ENCODE results near the gene RBFOX1. TPM values are rescaled to one million over a fixed set of nuclear protein-coding genes. Genes with fewer than 3 reads are reported as not detected.

Gene RBFOX1
- total RNA-seq, 1 donor from 2014 or later: not detected

DNA sequence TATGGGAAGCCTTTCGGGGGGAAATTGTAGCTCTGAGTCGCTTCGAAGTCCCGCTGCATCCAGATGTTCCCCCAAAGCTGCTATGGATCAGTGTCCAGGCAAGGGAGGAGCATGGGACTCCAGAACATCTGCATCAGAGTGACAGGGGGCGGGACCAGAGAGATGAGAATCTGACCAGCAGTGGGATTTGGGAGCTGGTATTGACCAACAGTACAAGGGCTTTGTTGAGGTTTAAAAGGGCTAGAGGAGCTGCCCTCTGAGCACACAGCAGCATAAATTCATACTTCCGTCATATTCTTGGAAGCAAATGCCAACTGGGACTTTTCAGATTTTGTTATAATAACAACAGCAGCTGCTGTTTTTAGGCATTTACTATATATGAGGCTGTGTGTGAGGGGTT, 10.6 kb downstream of the RBFOX1 start:
- Mint-ChIP-seq H3K4me1 (ENCODE audit: unreplicated experiment) (no peaks in the 10 kb centered on the region), H3K27ac (ENCODE audit: unreplicated experiment) (no peak overlapping the region), H3K27me3 (ENCODE audit: unreplicated experiment) (no peaks in the 10 kb centered on the region), H3K9me3 (ENCODE audit: unreplicated experiment) (peaks cover 26% of the 10 kb centered on the region), H3K36me3 (ENCODE audit: unreplicated experiment) (no peaks in the 10 kb centered on the region), H3K4me3 (ENCODE audit: unreplicated experiment) (no peak overlapping the region)
- no peak for DNase-seq (ENCODE audit: extremely low spot score, unreplicated experiment)
- TF ChIP-seq, protein P1, sequence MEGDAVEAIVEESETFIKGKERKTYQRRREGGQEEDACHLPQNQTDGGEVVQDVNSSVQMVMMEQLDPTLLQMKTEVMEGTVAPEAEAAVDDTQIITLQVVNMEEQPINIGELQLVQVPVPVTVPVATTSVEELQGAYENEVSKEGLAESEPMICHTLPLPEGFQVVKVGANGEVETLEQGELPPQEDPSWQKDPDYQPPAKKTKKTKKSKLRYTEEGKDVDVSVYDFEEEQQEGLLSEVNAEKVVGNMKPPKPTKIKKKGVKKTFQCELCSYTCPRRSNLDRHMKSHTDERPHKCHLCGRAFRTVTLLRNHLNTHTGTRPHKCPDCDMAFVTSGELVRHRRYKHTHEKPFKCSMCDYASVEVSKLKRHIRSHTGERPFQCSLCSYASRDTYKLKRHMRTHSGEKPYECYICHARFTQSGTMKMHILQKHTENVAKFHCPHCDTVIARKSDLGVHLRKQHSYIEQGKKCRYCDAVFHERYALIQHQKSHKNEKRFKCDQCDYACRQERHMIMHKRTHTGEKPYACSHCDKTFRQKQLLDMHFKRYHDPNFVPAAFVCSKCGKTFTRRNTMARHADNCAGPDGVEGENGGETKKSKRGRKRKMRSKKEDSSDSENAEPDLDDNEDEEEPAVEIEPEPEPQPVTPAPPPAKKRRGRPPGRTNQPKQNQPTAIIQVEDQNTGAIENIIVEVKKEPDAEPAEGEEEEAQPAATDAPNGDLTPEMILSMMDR (IDR thresholded peaks at IDR 0.05): no peak

DNA sequence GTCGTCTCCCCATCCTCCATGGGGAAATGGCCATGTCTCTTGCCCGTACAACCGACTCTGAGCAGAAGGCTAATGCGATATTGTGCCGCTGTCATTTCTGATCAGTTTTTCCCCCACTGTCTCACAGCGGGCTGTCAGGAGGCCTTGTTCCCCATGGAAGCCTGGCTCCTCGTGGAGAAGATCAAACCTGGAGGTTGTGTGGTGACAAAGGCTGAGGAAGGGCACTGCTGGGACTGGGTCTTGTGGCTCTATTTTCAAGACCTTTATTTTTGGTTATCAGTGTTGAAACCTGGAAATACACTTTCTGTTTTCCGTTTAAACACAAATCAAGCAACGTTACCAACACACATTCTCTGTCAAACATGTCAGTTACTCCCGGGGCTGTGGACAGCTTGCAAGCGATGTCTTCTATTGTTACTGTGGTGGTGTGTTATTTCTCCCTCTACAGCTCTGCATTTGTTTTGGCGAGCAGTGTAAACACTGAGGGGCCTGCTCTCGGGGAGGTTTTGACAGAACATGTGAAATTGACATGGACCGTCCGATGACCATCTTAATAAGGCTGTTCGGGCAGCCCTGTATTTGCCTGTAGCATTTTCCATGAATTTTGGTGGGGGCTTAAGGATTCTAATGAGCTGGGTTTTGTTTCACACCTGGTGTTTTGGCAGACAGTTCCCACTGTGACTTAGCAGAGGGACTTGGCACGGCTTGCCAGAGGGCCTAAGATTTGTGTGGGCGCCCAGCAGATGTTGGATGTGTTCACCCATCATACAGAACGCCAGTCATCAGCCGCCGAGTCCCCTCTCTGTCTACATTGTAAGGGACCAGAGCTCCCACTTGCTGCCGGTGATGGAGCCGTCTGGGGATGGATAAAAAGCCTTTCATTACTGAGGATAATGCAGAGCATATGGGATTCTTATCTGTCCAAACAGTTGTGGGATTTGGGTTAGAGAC, 12.5 kb downstream of the RBFOX1 start:
- Mint-ChIP-seq H3K27me3 (ENCODE audit: unreplicated experiment) (no peaks in the 10 kb centered on the region), H3K27ac (ENCODE audit: unreplicated experiment) (no peak overlapping the region), H3K36me3 (ENCODE audit: unreplicated experiment) (no peaks in the 10 kb centered on the region), H3K4me3 (ENCODE audit: unreplicated experiment) (no peak overlapping the region), H3K4me1 (ENCODE audit: unreplicated experiment) (no peaks in the 10 kb centered on the region), H3K9me3 (ENCODE audit: unreplicated experiment) (peaks cover 18% of the 10 kb centered on the region)
- TF ChIP-seq, protein P1 (IDR thresholded peaks at IDR 0.05): no peak
- no peak for DNase-seq (ENCODE audit: extremely low spot score, unreplicated experiment)

DNA sequence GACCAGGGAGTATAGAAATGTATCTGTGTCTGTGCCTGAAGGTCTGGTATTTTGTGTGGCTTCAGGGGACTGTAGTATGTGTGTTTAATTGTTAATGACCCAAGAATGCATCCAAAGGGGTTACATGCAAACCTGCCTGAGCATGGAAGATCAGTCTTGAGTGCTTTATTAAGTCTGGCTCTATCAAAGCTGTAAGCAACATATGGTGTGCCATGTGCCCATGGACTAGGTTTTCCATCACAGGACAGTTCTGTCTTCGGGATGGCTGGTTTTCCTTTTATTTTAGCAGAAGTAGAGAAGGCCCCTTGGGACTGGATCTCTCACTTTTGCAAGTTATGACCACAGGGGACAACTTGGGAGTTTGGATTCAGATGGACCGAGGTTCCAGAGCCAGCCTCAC, 18.2 kb downstream of the RBFOX1 start:
- no peaks in the 10 kb centered on the region for H3K27me3 Mint-ChIP-seq (ENCODE audit: unreplicated experiment)
- peaks cover 23% of the 10 kb centered on the region for H3K9me3 Mint-ChIP-seq (ENCODE audit: unreplicated experiment)
- H3K4me1 Mint-ChIP-seq (ENCODE audit: unreplicated experiment): no peaks in the 10 kb centered on the region
- no peak overlapping the region for H3K4me3 Mint-ChIP-seq (ENCODE audit: unreplicated experiment)
- TF ChIP-seq, protein P1 (IDR thresholded peaks at IDR 0.05): no peak
- no peaks in the 10 kb centered on the region for H3K36me3 Mint-ChIP-seq (ENCODE audit: unreplicated experiment)
- no peak for DNase-seq (ENCODE audit: extremely low spot score, unreplicated experiment)
- H3K27ac Mint-ChIP-seq (ENCODE audit: unreplicated experiment): no peak overlapping the region

DNA sequence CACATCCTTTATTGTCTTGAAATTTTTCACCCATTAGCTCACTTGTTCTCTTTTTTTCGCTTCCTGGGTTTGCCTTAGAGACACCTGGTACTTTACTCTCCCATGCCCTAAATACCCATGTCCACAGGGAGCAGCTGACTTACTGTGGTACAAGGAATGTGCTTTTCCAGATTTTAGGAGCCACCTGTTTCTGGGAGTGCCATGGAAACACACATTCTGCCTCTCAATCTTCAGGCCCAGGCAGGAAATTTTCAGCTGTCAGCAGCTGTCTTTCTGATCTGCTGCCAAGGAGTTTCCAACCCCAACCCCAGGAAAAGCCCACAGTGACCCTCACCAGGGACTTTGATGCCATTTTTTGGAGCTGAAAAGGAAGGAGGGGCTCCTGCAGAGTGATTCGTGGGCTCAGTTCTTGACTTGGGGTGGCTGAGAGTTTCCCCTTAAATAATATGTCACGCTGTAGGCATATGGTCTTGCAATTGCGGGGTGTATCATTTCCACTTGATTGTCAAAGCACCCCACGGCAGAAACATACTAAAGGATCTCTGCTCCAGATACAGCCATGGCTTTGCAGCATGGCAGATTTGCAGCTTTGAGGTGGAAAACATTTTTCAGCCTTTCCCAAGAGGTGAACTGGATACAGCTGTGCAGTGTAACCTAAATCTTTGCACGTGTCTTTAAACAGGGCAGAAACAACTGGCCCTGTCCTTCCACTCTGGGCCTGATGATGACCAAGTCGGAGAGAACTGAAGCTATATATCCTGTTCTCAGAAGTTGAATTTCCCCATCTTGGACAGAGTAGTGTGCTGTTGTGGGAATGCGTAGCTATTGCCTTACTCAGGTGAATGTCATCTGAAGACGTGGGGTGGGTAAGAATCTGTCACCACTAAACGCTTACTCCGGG, 19.2 kb downstream of the RBFOX1 start:
- DNase-seq (ENCODE audit: extremely low spot score, unreplicated experiment): no peak
- TF ChIP-seq, protein P1 (IDR thresholded peaks at IDR 0.05): no peak
- Mint-ChIP-seq H3K27me3 (ENCODE audit: unreplicated experiment) (no peaks in the 10 kb centered on the region), H3K9me3 (ENCODE audit: unreplicated experiment) (peaks cover 25% of the 10 kb centered on the region), H3K4me1 (ENCODE audit: unreplicated experiment) (no peaks in the 10 kb centered on the region), H3K4me3 (ENCODE audit: unreplicated experiment) (no peak overlapping the region), H3K27ac (ENCODE audit: unreplicated experiment) (no peak overlapping the region), H3K36me3 (ENCODE audit: unreplicated experiment) (no peaks in the 10 kb centered on the region)

DNA sequence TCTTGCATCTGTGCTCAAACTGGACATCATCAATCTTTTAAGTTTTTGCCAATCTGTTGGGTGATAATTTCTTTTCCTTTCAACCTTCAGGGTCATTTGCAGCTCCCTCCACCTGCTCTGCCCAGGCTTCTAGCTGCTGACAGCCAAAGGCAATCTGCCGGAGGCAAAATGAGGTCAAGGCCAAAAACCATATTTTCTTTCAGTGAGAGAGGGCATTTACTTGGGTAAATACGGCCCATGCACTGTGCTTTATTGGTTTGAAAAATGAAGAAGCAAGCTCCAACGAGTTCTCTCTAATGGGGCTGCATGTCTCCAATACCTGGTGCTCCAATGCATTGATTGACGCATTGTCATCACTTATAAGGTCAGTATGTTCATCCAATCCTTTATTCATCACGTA, 23.1 kb downstream of the RBFOX1 start:
- Mint-ChIP-seq H3K9me3 (ENCODE audit: unreplicated experiment) (peaks cover 33% of the 10 kb centered on the region), H3K27me3 (ENCODE audit: unreplicated experiment) (no peaks in the 10 kb centered on the region), H3K36me3 (ENCODE audit: unreplicated experiment) (no peaks in the 10 kb centered on the region), H3K4me3 (ENCODE audit: unreplicated experiment) (no peak overlapping the region), H3K27ac (ENCODE audit: unreplicated experiment) (no peak overlapping the region), H3K4me1 (ENCODE audit: unreplicated experiment) (no peaks in the 10 kb centered on the region)
- no peak for DNase-seq (ENCODE audit: extremely low spot score, unreplicated experiment)
- TF ChIP-seq, protein P1 (IDR thresholded peaks at IDR 0.05): no peak
